HG03354 (cell line): ENCODE results near the gene ATG5.
"Not testable (repeated sequence)": the region's sequence is repeated elsewhere in the genome, so short reads cannot be mapped to it uniquely, and the experiment has no call there.

Experiments used
- ATAC-seq: cut with Tn5 transposase; IDR thresholded peaks from one replicate; pipeline ENCODE4 v1.9.1; 2021; ENCODE audit warnings: mild to moderate bottlenecking; ENCODE audit not compliant: unreplicated experiment, poor library complexity, severe bottlenecking

The ATG5 gene

DNA sequence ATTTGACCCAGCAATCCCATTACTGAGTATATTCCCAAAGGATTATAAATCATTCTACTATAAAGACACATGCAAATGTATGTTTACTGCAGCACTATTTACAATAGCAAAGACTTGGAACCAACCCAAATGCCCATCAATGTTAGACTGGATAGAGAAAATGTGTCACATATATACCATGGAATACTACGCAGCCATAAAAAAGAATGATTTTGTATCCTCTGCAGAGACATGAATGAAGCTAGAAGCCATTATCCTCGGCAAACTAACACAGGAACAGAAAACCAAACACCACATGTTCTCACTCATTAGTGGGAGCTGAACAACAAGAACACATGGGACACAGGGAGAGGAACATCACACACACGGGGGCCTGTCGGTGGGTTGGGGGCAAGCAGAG, 57.1 kb downstream of the ATG5 start:
- ATAC-seq = not testable (repeated sequence)

DNA sequence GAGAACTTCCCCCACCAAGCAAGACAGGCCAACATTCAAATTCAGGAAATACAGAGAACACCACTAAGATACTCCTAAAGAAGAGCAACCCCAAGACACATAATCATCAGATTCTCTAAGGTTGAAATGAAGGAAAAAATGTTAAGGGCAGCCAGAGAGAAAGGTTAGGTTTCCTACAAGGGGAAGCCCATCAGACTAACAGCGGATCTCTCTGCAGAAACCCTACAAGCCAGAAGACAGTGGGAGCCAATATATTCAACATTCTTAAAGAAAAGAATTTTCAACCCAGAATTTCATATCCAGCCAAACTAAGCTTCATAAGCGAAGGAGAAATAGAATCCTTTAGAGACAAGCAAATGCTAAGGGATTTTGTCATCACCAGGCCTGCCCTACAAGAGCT, 61.1 kb downstream of the ATG5 start:
- not testable (repeated sequence) for ATAC-seq

DNA sequence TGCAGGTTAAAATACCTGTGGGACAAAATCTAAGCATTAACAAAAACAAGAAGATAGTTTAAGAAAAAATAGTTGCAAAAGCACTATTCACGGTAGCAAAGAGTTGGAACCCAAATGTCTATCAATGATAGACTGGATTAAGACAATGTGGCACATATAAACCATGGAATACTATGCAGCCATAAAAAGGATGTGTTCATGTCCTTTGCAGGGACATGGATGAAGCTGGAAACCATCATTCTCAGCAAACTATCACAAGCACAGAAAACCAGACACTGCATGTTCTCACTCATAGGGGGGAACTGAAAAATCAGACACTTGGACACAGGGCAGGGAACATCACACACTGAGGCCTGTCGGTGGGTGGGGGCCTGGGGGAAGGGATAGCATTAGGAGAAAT, 65.8 kb downstream of the ATG5 start:
- not testable (repeated sequence) for ATAC-seq

DNA sequence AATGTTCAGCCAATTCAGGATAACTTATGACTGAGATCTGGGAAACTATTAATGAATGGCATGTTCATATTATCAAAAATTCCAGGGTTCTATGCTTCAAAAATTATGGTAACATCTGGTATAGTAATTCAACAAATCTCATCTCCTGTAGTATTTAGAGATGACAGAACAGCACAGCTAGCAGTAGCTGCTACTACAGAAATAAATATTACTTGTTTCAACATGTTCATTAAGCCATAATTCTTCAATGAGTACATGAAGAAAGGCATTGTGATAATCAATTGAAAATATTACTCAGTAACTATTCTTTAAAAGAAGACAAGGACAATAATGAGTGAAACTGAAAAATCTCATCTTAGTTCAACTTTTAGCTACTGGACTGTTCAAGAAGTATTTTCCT, 66.8 kb downstream of the ATG5 start:
- ATAC-seq = no peak

DNA sequence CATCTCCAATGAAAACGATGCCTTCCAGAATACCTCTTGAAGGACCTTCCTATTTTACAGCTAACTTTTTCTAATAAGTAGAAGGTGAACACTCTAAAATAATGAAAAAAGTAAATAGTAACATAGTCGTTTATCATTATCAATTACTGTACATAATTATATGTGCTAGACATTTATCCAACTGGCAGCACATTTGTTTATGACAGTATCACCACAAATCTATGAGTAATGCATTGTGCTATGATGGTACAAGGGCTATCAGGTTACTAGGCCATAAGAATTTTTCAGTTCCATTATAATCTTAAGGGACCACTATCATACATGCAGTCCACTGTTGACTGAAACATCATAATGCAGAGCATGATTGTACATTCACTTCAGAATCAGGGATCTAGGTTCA, 68.4 kb downstream of the ATG5 start:
- ATAC-seq = no peak

DNA sequence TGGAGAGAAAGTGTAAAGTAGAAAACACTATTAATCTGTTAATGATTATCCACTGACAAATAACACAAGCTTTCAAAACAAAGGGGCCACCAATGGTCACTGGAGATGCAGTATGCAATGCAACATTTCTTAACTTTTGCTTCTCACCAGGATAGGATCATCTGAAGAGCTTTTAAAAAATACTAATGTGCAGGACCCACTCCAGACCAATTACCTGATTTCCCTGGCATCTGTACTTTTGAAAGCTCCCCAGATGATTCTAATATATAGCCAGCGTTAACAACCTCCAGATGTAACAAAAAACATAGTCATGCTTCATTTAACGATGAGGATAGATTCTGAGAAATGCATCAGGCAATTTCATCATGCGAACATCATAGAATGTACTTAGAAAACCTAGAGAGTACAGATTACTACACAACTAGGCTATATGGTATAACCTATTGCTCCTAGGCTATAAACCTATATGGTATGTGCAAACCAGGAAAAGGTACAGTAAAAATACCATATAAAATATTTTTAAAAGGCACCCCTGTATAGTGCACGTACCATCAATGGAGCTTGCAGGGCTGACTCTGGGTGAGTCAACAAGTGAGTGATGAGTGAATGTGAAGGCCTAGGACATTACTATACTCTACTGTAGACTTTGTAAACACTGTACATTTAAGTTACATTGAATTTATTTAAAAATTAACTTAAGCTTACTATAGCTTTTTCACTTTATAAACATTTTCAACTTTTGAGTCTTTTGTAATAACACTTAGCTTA, 69.2 kb downstream of the ATG5 start:
- no peak for ATAC-seq

DNA sequence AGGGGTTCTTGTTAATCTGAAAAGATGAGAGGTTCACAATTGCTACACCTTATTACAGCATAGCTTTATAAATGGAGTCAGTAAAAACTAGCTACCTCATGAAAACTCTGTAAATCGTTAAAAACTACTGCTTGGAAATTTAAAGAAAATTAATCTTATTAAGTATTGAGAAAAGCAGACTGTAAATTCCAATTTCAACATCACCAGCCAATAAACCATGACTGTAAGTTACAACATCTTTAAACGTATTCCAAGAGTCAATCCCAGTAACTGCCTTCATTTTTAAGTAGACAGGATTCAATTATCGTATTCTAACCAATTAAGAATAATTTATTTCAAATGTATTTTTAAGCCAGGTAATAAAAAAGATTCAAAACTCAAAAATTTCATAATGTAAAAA, 70.3 kb downstream of the ATG5 start:
- ATAC-seq = no peak

DNA sequence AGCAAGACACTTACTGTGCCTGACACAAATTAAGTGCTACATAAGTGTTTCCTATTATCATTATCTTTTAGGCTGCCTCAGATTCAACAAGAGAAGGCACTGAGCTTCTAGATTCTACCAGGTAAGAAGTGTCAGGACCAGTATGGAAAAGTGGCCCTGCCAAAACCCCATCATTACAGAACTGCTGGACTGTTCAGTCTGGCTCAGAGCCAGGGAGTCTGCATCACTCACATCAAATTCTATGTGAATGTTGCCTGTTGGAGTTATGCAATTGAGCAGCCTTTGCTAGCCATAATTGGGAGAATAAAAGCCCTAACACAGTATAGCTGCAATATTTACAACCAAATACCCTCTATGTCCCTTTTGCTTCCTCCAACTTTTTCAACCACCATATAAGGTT, 70.9 kb downstream of the ATG5 start:
- ATAC-seq = no peak

DNA sequence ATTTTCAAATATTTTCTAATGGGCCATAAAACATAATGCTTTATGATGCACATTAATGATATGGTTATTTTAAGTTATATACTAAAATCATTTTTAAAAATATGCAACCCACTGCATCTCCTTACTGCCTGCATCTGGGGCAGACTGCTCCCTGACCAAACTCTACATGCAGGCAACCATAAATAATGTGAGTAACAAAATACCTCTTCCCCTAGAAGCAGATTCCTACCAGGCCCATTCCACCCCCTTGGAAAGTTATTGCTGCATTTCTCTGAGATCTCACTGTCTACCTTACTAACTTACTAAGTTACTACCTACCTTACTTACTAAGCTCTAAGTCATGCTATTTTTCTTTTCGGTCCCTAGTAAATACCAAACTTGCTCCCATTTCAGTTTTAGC, 71.8 kb downstream of the ATG5 start:
- ATAC-seq = no peak

DNA sequence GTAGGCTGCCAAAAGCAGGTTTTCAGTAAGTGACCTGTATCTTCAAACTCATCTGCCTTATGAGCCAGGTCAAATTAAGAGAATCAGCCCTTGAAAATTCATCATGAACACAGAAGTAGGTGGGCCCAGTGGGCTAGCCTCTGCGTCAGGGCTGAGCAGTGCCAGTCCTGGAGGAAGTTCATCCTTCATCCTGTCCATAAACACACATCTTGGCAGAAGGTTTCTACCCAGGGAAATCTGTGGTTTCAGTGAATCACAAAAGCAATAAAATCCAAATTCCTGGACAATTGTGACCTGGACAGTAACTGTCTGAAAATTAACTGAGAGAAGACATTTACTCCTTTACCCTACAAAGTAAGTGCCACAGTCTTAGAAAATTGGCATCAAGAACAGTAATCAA, 72.4 kb downstream of the ATG5 start:
- ATAC-seq = no peak

DNA sequence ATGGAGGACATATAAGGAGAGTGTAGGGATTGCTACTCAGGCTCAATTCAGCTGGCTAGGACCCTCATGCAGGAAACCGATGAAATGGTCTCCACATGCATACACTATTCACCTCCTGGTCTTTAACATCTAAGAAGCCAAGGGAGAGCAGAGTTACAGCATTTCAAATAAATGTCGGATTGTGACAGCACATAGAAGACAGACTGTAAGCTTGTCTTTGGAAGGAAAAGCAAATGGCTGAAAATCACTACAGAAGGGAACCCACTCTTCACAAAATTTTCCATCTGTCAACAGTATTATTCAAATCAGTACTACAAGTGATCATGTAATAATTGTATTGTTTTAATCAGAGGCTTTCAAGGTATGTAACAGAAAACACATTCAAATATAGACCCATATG, 72.9 kb downstream of the ATG5 start:
- ATAC-seq = no peak

DNA sequence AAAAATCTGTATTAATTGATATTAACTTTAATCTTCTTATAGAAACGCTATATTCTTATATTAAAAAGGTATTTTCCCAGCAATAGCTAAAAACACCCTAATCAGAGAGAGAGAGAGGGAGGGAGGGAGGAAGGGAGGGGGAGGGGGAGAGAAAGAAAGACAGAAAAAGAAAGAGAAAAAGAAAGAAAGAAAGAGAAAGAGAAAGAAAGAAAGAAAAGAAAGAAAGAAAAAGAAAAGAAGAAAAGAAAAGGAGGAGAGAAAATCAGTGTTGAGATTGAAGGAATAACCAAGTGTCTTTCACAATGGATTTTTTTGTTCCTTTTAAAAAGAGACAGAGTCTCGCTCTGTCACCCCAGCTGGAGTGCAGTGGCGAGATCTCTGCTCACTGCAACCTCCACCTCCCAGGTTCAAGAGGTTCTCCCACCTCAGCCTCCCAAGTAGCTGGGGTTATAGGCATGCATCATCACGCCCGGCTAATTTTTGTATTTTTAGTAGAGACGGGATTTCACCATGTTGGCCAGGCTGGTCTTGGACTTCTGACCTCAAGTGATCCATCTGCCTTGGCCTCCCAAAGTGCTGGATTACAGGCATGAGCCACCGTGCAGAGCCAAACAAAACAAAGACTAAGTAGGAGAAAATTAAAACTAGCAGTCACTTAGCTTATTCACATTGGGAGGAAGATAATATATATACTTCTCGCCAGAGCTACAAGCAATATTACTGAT, 73.9 kb downstream of the ATG5 start:
- not testable (repeated sequence) for ATAC-seq

DNA sequence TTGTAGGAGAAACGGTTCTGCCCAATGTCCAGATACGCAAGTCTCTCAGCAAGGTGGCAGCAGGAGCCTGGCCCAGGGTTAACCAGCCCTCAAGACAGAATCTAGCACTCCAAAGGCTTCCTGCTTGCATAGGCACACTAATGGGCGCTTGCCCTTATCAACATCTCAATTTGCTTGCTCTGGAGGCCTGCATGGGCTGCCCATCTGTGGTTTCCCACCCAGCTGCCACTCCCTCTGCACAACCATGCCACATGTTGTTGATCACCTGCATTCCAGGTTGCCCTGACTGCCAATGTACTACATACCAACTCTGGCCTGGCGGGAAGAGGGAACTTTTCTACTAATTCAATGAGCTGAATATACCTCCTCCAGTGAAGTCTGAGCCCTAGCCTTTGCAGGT, 74.6 kb downstream of the ATG5 start:
- no peak for ATAC-seq

DNA sequence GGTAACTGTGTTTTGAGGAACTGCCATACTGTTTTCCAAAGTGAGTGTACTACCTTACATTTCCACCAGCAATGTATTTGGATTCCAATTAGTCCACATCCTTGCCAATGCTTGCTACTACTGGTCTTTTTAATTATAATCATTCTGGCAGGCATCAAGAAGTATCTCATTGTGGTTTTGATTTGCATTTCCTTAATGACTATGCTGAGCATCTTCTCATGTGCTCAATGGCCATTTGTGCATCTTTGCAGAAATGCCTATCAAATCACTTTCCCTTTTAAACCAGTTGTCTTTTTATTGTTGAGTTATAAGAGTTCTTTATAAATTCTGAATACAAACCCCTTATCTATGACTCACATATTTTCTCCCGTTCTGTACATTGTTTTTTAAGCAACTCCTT, 75.9 kb downstream of the ATG5 start:
- ATAC-seq = no peak

DNA sequence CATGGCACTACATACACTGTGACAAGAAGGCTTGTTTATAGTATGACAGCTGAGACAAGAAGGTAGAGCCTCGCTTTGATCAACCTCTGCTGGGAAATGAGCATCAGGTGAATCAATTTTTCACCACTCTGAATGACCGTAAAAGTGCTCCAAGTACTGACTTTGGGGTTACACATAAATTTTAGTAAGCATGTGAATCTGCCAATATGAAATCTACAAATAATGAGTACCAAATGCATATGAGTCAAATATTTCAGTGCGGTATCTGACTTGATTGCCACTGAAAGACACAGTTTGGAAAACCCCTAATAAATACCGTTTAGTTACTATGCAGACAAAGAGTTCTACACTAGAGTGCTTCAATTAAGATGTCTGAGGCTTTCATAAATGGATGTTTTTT, 77.8 kb downstream of the ATG5 start:
- no peak for ATAC-seq

DNA sequence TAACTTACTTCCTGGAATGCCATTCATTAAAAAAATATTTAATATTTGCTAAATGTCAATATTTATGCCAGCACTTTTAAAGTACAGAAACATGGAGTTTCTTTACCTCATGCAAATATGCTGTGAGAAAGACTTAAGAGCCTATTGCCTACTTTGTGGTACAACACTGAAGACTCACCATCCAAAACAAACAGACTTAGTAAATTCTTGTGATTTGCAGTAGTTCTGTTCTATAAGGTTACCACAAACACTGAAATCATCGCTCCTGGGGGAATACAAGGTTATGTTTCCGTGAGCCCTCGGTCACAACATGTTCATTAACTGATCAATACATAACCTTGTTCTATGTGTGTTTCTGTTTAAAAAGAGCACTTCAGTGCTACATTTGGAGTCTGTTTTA, 78.3 kb downstream of the ATG5 start:
- ATAC-seq = no peak

DNA sequence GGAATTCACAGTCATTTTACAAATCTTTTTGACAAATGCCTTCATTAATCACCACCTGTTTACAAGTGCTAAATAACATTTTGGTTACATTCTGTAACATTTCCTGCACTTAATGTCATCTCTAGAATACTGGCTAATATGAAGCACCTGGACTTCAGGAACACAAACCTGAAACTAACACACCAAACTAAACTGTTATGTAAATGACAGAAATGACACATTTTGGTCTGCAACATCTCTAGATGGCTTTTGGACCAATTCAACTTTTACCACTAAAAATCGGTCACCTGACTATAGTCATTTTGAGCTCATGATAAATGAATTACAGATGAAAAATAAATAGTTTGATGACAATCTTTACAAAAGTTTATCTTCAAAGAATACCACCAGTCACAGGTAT, 80.6 kb downstream of the ATG5 start:
- peak; percentile 80 for ATAC-seq

DNA sequence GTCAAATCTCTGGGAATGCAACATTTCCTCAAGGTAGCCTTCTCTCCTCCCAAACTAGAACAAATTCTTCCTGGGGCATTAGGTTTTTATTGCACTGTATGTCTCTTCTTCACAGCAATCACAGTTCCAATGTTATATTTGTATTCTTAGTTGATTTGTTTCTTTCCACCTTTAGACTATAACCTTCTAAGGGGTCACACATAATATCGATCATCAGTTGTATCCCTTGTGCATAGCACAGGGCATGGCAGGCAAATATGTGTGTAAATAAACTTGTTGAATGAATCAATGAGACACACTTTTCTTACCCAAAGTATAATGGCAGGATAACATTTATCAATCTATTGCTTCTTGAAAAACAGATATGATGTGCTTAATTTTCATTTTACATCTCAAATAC, 81.0 kb downstream of the ATG5 start:
- no peak for ATAC-seq

DNA sequence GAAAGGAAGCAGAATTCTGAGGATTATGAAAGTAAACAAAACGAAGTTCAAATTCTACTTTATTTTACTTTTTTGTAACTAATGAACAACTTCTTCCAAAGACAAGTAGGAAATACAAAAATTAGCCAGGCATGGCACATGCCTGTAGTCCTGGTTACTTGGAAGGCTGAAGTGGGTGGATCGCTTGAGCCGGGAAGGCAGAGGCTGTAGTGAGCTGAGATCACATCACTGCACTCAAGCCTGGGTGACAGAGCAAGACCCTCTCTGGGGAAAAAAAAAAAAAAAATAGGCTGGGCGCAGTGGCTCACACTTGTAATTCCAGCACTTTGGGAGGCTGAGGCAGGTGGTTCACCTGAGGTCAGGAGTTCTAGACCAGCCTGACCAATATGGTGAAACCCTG, 82.3 kb downstream of the ATG5 start:
- no peak for ATAC-seq

DNA sequence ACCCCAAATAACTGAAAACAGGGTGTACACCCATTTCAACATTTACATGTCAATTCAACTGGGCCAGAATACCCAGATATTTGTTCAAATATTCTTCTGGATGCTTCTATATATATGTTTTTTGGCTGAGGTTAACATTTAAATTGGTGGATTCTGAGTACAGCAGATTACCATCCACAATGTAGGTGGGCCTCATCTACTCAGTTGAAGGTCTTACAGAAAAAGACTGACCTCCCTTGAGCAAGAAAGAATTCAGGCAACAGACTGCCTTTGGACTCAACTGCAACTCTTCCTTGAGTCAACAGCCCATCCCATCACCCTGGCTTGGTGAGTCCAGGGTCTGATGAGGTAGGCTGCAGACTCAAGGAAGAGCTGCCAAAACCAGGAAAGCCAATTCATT, 84.1 kb downstream of the ATG5 start:
- ATAC-seq = no peak

DNA sequence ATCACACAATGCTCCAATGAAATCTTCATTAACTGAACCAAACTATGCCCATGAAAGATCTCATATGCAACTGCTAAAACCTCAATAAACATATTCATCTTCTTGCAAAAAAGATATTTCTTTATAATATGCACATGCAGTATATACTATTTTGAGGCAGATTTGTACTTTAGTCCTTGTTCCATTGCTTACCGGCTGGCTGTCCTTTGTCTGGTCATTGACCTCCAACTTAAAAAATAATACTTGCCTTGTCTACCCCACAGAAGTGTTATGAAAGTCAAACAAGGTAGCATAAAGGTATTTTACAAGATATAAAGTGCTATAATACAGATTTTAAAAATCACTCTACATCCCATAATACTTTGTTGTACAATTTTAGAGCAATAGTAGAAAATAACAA, 88.3 kb downstream of the ATG5 start:
- no peak for ATAC-seq
